Central memory CD4-positive, alpha-beta T cell (primary cell): ENCODE measurements around the gene ATP11C.

Experiments
- DNase-seq: peaks from one replicate; pipeline ENCODE4 v3.0.0; 2022

The ATP11C gene

DNA sequence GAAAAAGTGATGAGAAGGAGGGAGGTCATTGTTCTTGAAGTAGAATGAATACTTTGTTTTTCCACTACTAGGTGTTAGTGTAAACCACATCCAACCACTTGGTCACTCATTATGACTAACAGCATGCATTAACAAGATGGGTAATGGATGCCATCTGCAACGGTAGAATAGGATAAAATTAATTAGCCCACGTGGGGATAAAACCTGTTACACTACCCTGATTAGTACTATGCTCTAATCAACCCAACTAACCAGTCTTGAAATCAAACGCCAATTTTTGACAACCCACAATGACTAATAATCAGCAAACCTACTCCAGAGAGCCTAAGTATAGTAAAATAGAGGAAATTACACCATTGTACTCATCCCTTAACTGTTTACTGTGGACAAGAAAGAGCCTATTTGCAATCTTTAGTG, 131.4 kb downstream of the ATP11C start:
- DNase-seq, result no peak

- DNase-seq, result no peak
Measured at GRCh38 chrX:139798701-139799100, 134.2 kb downstream of the ATP11C start.

- DNase-seq, result no peak
Measured at GRCh38 chrX:139795196-139795595, 137.7 kb downstream of the ATP11C start.

- DNase-seq, result no peak
Measured at GRCh38 chrX:139787601-139788000, 145.3 kb downstream of the ATP11C start.

GRCh38 chrX:139784807-139785206, 148.0 kb downstream of the ATP11C start:
- DNase-seq, result no peak

DNA sequence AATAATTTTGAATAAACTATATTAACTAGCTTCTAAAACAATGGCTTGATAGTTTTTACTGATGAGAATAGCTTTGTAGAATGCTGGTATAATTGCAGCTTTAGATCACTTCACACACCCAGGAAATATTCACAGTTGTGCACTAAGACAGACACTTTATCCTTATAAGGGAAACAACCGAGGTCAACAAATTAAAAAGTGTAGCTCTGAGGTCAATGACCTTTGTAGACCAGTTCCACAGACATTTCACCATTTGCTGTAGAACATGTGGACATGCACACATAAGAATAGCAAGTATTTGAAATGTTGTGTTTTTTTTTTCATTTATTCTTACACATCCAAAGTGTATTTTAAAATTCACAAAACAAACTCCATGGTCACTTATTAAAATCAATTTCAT, 148.9 kb downstream of the ATP11C start:
- DNase-seq, result no peak

GRCh38 chrX:139783030-139783429, 149.8 kb downstream of the ATP11C start:
- no peak for DNase-seq

- no peak for DNase-seq
Measured at GRCh38 chrX:139776599-139776998, 156.3 kb downstream of the ATP11C start.

DNA sequence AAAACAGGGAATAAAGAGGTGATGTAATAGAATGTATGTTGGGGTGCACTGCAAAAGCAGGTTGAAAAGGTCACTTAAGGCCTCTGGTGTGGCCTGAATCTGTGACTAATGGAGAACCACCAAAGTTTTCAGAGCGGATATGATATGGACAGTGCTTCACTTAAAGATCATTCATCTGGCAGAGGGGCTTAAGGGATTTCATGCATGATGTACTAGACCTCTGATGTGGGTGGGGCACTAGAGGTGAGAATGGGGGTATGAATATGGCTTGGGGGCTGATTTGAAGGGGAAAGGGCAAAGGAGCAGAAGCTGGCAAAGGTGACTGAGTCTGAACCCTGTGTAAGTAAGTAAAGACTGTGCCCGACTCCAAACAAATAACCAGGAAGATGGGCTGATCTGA, 162.5 kb downstream of the ATP11C start:
- DNase-seq, result no peak

DNA sequence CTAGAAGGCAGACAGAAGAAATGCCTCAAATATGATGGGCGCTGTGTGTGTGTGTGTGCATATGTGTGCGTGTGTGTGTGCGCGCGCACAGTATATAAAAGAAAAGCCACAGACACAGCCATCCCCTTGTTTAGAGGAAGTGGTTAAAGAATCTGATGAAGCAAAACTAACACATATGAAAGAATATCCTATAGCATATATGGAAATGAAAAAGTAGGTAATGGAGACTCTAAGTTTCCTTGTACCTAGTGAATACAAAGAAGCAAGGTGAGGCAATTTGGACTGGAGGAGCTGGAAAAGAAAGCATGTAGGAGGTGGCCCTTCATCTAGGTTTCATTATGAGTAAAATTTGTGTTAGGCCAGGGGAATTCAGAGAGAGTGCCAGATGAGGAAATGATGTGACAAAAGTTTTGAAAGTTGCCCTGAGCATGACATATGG, 166.3 kb downstream of the ATP11C start:
- DNase-seq, result peak; percentile 48

DNA sequence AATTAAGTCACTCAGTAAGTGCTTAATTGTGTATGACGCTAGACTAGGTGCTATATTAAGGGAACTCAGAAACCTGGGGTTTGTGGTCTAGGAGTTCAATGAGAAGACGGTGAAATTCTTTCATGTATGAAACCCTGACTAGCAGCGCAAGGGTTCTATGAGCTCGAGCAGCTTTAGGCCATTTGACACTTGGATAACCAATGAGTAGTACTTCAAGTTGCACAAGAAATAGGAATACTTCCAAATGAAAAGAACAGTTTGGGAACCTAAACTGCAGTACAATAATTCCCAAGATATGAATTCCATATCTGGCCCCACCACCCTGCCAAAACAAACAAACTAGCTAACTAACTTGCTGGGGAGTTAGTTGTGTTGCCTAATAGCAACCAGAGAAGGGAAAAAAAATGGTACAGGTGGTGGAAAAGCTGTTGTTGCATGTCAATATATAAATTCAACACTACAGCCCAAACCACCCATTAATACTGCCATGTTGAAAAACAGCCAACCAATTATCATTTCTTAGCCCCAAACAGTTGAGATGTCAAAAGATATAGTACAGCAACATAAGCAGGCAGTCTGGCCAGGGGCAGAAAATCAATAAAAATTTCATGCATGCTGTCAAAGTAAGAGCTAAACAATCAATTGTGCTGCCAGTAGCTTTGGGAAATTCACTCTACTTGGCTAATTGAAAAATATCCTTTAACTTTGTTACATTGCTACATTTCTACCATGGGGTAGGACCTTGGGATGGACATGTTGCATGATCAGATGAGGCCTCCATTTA, 170.3 kb downstream of the ATP11C start:
- no peak for DNase-seq

- DNase-seq, result no peak
Measured at GRCh38 chrX:139759637-139760036, 173.2 kb downstream of the ATP11C start.

GRCh38 chrX:139758809-139759208, 174.0 kb downstream of the ATP11C start:
- DNase-seq, result no peak

- DNase-seq, result no peak
Measured at GRCh38 chrX:139758250-139758649, 174.6 kb downstream of the ATP11C start.

- DNase-seq, result no peak
Measured at GRCh38 chrX:139751053-139751452, 181.8 kb downstream of the ATP11C start.

- no peak for DNase-seq
Measured at GRCh38 chrX:139750390-139750789, 182.5 kb downstream of the ATP11C start.

GRCh38 chrX:139739138-139739537, 193.7 kb downstream of the ATP11C start:
- DNase-seq, result no peak

DNA sequence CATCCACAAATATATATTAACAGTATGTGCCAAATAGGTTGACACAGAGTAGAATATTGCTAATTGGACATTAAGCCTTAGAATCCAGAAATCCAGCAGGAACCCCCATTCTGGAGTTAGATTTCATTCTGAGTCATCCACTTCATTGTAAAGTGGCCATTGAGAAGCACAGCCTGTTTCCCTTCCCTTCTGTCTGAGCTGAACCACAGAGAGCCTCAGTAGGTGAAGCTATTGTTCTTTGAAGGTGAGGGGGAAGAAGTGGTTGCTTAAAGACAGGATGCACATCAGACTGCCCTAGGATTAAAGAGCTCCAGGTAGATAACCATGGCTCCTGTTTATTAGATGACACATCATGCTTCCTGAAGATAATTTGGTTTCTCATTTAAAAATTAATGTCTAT, 194.3 kb downstream of the ATP11C start:
- no peak for DNase-seq

DNA sequence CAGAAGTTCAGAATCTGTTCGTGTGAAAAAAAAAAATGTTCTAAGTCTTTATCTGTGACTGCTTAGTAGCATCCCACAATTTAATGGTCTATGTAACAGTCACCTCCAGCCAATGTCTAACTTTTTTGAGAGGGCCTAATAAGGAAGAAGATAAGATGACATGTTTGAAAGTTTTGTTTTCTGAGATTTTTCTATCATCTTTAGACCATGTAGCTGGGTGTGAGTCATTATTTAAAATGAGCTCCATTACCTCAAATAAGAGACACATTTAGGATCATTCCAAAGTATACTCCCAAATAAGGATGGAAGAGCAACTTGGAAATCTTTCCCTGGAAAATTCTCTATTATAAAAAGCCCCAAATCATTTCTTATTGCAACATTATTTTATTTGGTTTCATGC, 196.7 kb downstream of the ATP11C start:
- no peak for DNase-seq

DNA sequence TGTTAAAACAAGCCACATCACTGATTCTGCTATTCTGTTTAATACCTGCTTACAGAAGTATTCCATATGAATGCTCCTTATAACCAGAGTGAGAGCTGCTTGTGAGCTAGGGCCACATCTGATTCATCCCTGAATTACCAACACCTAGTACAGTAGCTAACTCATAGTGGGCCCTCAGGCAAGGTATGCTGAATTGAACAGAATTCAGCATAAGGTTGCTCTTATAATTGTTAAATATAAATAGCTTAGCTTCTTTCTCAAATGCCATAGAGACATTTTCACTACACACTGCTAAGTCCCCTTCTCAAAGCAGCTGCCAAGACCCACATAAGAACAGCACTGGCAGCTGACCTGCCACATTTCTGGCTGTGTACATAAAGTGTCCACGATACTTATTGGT, 197.9 kb downstream of the ATP11C start:
- DNase-seq, result no peak

DNA sequence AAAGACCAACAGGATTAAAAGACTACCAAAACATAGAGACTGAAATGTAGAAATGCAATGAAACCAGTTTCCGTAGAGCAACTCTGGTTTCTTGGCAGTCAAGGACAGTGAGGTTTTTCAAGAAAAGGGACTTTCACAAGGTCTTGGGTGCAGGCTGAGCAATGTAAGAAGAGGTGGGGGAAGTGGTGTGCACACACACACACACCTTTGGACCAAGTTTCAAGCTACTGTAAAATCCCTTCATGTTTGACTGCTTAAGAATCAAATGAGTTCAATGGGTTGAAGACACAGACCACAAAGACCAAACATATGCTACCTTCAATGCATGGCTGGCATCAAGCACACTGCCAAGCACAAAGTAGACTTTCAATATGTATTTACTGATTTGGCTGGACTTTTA, 207.1 kb downstream of the ATP11C start:
- no peak for DNase-seq

DNA sequence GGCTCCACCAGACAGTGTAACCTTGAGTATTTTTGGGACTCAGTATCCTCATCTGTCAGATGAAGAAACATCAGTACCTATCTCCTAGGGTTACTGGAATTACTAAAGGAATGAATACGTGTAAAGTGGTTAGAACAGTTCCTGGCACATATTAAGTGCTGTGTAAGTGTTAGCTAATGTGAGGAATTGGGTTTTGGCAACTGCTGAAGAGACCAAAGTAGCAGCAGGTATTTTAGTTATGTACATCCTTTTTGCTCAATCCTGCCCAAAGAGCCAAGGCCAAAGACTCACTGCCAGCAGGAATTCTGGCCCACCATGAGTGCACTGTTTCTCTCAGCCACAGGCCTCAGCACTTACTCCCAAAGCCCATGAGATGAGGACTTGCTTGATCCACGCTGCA, 208.2 kb downstream of the ATP11C start:
- no peak for DNase-seq

- no peak for DNase-seq
Measured at GRCh38 chrX:139720979-139721378, 211.9 kb downstream of the ATP11C start.

GRCh38 chrX:139720136-139720535, 212.7 kb downstream of the ATP11C start:
- DNase-seq, result no peak

- DNase-seq, result no peak
Measured at GRCh38 chrX:139708067-139708466, 224.8 kb downstream of the ATP11C start, which contains the start of gene MCF2. Gene MCF2, minus strand, starts transcription at chrX:139708167. Its CDS starts 56,423 bp downstream, at chrX:139651744.
